ENCODE measurements around the gene ZNF136.

GRCh38 chr19:12180377-12180776 lies 17.5 kb downstream of the ZNF136 start:
- TF ChIP-seq CTCF (IDR thresholded peaks at IDR 0.05; ENCODE audit: poor library complexity) (no peak), EZH2 (IDR thresholded peaks at IDR 0.05; ENCODE audit: borderline replicate concordance) (no peak), EZH2phosphoT487 (IDR thresholded peaks at IDR 0.05; ENCODE audit: low read depth, severe bottlenecking, unreplicated experiment) (no peak)

All from hepatocyte (in vitro differentiated cells).